ENCODE data around the gene MRPS27.

The MRPS27 gene

DNA sequence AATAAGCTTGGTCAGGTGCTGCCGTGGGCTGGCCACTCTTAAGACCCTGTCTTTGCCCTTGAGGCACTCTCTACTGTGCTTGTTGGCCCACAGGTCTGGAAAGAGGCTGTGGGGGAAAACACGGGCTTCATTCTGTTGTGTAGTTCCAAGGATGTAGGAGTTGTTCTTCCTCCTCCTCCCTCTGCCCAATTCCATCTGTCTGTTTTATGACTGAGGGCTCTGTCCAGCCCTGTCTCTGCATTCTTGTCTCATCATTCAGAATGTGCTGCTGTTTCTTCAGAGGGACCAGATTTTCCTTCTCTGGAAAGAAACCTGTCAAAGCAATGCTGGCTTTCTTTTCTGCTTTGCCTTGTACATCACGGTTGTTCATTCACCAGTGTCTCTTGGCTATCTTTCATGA lies 128.6 kb downstream of the MRPS27 start:
- DNase-seq (ENCODE audit: low spot score) (no peak), ATAC-seq (ENCODE audit: low read depth) (0 out of 3 replicates have a peak, but pooled peaks have one; percentile 23)
- Histone ChIP-seq H3K4me1 (ENCODE audit: insufficient read depth, poor library complexity, severe bottlenecking) (no peaks in the 10 kb centered on the region), H3K4me3 (ENCODE audit: severe bottlenecking) (no peak overlapping the region), H3K27me3 (ENCODE audit: insufficient read depth, poor library complexity, severe bottlenecking) (no peaks in the 10 kb centered on the region), H3K9me3 (ENCODE audit: severe bottlenecking) (no peaks in the 10 kb centered on the region), H3K27ac (ENCODE audit: poor library complexity, severe bottlenecking) (no peak overlapping the region), H3K36me3 (ENCODE audit: low read depth) (peaks cover 18% of the 10 kb centered on the region)
- TF ChIP-seq, protein P1, sequence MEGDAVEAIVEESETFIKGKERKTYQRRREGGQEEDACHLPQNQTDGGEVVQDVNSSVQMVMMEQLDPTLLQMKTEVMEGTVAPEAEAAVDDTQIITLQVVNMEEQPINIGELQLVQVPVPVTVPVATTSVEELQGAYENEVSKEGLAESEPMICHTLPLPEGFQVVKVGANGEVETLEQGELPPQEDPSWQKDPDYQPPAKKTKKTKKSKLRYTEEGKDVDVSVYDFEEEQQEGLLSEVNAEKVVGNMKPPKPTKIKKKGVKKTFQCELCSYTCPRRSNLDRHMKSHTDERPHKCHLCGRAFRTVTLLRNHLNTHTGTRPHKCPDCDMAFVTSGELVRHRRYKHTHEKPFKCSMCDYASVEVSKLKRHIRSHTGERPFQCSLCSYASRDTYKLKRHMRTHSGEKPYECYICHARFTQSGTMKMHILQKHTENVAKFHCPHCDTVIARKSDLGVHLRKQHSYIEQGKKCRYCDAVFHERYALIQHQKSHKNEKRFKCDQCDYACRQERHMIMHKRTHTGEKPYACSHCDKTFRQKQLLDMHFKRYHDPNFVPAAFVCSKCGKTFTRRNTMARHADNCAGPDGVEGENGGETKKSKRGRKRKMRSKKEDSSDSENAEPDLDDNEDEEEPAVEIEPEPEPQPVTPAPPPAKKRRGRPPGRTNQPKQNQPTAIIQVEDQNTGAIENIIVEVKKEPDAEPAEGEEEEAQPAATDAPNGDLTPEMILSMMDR (IDR thresholded peaks at IDR 0.05; ENCODE audit: poor library complexity, severe bottlenecking) = no peak

DNA sequence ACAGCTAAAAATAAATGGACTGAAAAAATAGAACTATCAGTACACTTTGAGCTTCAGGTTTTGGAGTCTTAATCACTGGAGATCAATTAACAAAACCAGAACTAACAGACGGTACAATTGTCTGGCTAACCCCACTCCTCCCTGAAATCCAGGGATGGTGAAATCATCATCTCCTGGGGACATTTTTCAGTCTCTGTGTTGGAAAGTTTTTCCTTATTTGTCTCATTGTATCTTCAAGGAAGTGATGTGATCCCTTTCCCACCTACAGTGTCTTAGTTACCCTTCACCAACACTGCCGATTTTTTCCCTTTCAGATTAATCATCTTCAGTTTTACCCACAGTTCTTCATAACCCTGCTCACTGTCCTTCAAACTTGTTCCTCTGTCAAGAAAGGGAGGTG lies 130.9 kb downstream of the MRPS27 start:
- no peak overlapping the region for H3K4me3 ChIP-seq (ENCODE audit: severe bottlenecking)
- peaks cover 12% of the 10 kb centered on the region for H3K36me3 ChIP-seq (ENCODE audit: low read depth)
- no peaks in the 10 kb centered on the region for H3K4me1 ChIP-seq (ENCODE audit: insufficient read depth, poor library complexity, severe bottlenecking)
- H3K27ac ChIP-seq (ENCODE audit: poor library complexity, severe bottlenecking) = no peak overlapping the region
- TF ChIP-seq, protein P1 (IDR thresholded peaks at IDR 0.05; ENCODE audit: poor library complexity, severe bottlenecking) = no peak
- H3K9me3 ChIP-seq (ENCODE audit: severe bottlenecking) = no peaks in the 10 kb centered on the region
- DNase-seq (ENCODE audit: low spot score) (no peak), ATAC-seq (ENCODE audit: low read depth) (no peak)
- no peaks in the 10 kb centered on the region for H3K27me3 ChIP-seq (ENCODE audit: insufficient read depth, poor library complexity, severe bottlenecking)

DNA sequence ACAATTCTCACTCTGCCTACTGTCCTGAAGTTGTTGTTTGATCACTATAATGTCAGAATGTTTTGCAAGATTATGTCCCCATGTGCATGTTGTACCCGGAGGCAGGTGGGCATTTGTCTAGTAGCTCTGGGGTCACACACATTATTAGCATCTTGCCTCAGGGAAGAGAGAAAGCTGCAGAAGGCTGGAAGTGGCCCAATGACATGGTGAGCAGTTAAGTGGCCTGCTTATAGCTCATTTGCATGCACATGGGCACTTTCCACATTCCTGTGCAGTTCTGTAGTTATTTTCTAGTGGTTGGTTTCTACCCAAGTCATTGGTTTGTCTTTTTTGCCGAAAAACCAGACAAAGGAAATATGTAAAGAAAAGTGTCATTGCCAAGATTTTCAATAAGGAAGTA lies 131.9 kb downstream of the MRPS27 start:
- Histone ChIP-seq H3K27me3 (ENCODE audit: insufficient read depth, poor library complexity, severe bottlenecking) (no peaks in the 10 kb centered on the region), H3K4me1 (ENCODE audit: insufficient read depth, poor library complexity, severe bottlenecking) (no peaks in the 10 kb centered on the region), H3K9me3 (ENCODE audit: severe bottlenecking) (no peaks in the 10 kb centered on the region), H3K4me3 (ENCODE audit: severe bottlenecking) (no peak overlapping the region), H3K27ac (ENCODE audit: poor library complexity, severe bottlenecking) (no peak overlapping the region), H3K36me3 (ENCODE audit: low read depth) (peaks cover 9% of the 10 kb centered on the region)
- ATAC-seq (ENCODE audit: low read depth) = no peak
- TF ChIP-seq, protein P1 (IDR thresholded peaks at IDR 0.05; ENCODE audit: poor library complexity, severe bottlenecking) = no peak
- DNase-seq (ENCODE audit: low spot score) = no peak

DNA sequence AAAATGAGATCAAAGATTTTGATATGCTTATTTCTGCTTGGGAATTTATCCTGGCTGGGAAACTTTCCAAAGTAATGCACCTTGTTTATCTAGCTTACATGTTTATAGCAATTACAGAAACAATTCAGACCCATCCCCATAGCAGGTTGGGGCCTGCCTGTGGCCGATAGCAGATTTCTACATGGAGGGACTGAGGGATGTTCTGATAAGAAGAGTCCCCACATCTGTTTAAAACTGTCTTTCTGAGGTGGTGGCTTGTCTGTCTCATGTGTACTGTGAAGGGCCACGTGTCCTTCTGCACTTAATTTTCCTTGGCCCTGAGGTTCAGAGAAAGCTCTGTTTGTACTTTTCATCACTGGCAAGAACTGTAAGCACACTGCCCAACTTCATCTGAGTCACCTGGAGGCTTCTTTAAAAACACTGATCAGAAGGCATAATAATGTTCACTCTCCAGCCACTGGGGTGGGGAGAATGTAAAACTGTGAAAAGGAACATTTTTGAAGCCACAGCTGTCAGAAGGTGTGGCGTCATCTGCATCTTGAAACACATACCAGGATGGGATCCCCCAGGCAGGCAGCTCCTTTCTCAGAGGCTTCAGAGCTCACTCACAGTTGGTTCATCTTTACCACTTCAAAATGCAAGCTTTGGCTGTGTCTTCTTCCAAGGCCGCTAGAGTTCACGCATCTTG lies 132.5 kb downstream of the MRPS27 start:
- TF ChIP-seq, protein P1 (IDR thresholded peaks at IDR 0.05; ENCODE audit: poor library complexity, severe bottlenecking) = no peak
- Histone ChIP-seq H3K4me1 (ENCODE audit: insufficient read depth, poor library complexity, severe bottlenecking) (no peaks in the 10 kb centered on the region), H3K27ac (ENCODE audit: poor library complexity, severe bottlenecking) (no peak overlapping the region), H3K27me3 (ENCODE audit: insufficient read depth, poor library complexity, severe bottlenecking) (no peaks in the 10 kb centered on the region), H3K9me3 (ENCODE audit: severe bottlenecking) (no peaks in the 10 kb centered on the region), H3K4me3 (ENCODE audit: severe bottlenecking) (no peak overlapping the region), H3K36me3 (ENCODE audit: low read depth) (peaks cover 9% of the 10 kb centered on the region)
- peak; percentile 60 for ATAC-seq (ENCODE audit: low read depth)
- DNase-seq (ENCODE audit: low spot score) = no peak
